PC-3 (cell line): ENCODE measurements around the gene TALDO1.

Experiments used
- CTCF ChIP-seq: fragments of 300-600 bp; sonication (generic); conservative IDR thresholded peaks from 2 replicates; pipeline ENCODE4 v1.5.1; 2017; ENCODE audit warnings: antibody characterized with exemption, low read depth, mild to moderate bottlenecking, low read length
- EZH2 ChIP-seq: fragments of 300-600 bp; sonication (generic); IDR thresholded peaks from one replicate; pipeline ENCODE4 v1.6.1; 2017; ENCODE audit warnings: antibody characterized with exemption, mild to moderate bottlenecking, low read length; ENCODE audit not compliant: unreplicated experiment
- EZH2phosphoT487 ChIP-seq: fragments of 300-600 bp; sonication (generic); IDR thresholded peaks from 2 replicates; pipeline ENCODE4 v1.6.1; 2018; ENCODE audit warnings: mild to moderate bottlenecking, antibody characterized with exemption, low read length, borderline replicate concordance

- no peak for TF ChIP-seq EZH2
- no peak for TF ChIP-seq CTCF
- no peak for TF ChIP-seq EZH2phosphoT487
These were observed 18.3 kb upstream of the TALDO1 start for GRCh38 chr11:728901-729491.
